ENCODE results near the gene ATP1A3.
"Not testable (repeated sequence)": the region's sequence is repeated elsewhere in the genome, so short reads cannot be mapped to it uniquely, and the experiment has no call there.

Gene ATP1A3

DNA sequence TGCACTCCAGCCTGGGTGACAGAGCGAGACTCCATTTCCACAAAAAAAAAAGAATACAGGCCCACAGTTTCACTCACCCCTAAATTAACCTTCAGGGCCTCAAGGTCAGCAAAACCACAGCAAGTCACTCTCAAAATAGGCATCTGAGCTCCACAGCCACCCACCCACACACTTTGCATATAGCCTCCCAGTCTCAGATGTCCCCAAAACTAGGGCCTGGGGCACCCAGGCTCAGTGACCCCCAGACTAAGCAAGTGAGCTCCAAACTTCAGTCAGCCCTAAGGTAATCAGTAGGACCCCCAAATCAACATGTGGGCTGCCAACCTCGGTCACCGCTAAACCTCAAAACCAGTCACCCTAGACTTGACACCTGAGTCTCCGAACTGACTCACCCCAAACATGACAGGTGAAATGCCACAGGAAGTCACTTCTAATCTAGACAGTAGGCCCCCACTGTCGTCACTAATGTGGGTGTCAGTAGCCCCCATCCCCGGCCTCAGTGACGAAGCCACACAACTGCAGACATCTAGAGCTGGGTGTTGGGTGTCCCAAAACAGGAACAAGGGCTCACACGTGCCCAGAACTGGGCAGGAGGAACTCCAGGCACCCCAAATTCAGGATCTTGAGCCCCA, 48.8 kb downstream of the ATP1A3 start:
- DNase-seq (ENCODE audit: low spot score) = peak; percentile 77

DNA sequence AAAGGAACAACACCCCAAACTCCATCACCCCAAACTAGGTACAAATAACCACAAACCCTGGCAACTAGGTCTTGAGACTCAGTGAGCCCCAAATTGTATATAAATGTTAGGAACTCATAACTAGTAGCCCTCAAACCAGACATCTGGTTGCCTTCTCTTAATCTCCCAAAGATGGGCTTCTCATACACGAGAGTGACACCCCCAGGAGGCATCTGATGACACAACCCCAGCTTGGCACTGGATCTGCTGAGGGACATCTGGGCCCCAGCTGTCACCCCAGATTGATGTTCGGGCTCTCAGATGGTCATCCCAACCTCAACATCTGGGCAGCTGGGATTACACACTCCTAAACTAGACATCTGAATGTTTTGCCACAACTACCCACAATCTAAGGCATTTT, 49.7 kb downstream of the ATP1A3 start:
- DNase-seq (ENCODE audit: low spot score) = no peak

DNA sequence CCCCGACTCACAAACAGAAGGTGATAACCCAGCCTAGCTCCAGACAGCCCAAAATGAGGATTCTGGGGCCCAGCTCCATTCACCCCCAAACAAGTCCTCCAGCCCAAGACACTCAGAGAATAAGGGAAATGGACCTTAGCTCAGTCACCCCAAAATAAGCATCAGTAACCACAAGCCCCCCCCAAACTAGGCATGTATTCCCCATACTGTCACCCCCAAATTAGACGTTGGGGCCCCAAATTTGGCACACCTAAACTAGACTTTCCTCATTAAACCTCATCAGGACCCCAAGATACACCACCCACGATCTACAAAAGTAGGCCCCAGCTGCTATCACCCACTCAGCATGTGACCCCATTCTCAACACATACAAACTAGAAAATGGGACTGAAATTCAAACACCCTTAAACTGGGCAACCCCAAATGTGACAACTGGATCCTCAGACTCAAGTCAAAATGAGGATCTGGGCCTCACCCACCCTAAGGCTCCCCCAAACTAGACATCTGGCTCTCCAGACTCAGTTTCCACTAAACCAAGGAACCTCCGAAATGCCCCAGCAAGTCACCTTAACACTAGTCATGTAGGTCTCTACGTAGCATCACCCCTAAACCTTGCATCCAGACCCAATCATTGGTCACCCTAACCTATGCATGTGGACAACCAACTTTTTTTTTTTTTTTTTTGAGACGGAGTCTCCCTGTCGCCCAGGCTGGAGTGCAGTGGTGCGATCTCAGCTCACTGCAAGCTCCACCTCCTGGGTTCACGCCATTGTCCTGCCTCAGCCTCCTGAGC, 52.4 kb downstream of the ATP1A3 start:
- DNase-seq (ENCODE audit: low spot score) = no peak

DNA sequence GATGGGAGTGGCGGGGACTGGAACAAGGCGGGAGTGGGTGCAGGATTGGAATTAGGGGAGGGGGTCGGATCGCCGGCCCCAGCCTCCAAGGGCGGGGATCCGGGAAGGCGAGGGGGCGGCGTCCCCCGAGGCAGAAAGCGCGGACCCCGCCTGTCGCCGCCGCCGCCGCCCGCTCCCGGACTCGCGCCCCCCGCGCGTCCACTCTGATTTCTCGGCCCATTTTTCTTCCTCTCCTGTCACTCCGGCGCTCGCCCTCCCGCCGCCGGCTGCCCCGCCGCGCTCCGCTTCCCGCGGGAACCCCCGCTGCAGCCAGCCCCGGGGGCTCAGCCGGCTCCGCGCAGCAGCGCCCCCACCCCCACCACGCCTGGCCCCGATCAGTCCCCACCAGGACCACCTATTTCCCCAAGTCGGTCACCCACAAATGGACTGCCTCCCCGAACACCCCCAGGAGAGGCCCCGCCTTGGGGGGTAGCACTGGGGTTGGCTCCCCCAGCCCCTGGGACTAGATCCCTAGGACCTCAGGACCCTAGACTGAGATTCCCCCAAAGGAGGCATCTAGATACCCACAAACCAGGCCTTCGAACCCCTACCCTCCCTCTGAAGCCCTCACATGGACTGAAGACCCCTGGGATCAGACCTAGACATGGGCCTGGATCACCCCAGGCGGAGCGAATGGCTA, 53.2 kb downstream of the ATP1A3 start:
- DNase-seq (ENCODE audit: low spot score) = no peak

DNA sequence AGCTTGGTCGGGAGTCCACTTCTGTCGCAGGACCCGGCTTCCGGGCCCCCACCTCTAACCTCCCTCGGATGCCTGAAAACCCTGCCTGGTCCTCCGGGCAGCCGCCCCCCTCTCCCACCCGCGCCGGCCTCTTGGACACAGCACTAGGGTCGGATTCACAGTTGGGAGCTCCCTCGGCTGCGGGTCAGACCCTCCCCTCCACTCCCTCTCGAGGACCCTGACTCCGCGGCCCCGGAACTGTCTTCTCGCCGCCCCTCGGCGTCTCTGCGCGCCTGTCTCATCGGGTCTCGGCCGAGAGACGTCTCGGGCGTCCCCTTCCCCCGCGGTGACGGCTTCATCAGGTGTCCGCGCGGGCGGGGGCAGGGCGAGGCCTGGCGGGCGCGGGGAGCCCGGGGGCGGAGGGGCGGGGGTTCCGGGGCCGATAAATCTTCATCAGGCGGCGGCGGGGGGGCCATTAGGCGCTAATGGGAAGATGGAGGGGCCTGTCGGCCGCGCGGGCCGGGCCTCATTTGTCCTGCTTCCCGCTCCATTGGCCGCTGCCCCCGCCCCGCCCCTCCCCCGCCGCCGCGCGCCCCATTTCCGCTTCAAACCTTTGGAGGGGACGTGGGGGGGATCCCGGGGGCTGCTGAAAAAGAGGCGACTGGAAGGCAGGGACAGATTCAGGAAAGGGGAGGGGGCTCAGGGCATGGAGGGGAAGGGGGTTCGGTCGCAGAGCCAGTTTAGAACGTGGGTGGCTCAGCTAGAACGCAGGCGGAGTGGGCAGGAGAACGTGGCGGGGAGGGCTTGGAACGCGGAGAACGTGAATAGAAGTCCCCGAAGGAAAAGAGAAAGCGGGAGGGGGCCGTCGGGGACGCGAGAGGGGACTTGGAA, 53.9 kb downstream of the ATP1A3 start:
- DNase-seq (ENCODE audit: low spot score) = no peak

DNA sequence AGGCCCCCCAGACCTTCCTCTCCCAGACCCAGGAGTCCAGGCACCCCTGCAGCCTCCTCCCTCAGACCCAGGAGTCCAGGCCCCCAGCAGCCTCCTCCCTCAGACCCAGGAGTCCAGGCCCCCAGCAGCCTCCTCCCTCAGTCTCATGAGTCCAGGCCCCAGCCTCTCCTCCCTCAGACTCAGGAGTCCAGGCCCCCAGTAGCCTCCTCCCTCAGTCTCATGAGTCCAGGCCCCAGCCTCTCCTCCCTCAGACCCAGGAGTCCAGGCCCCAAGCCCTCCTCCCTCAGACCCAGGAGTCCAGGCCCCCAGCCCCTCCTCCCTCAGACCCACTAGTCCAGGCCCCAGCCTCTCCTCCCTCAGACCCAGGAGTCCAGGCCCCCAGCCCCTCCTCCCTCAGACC, 54.8 kb downstream of the ATP1A3 start:
- DNase-seq (ENCODE audit: low spot score) = not testable (repeated sequence)

DNA sequence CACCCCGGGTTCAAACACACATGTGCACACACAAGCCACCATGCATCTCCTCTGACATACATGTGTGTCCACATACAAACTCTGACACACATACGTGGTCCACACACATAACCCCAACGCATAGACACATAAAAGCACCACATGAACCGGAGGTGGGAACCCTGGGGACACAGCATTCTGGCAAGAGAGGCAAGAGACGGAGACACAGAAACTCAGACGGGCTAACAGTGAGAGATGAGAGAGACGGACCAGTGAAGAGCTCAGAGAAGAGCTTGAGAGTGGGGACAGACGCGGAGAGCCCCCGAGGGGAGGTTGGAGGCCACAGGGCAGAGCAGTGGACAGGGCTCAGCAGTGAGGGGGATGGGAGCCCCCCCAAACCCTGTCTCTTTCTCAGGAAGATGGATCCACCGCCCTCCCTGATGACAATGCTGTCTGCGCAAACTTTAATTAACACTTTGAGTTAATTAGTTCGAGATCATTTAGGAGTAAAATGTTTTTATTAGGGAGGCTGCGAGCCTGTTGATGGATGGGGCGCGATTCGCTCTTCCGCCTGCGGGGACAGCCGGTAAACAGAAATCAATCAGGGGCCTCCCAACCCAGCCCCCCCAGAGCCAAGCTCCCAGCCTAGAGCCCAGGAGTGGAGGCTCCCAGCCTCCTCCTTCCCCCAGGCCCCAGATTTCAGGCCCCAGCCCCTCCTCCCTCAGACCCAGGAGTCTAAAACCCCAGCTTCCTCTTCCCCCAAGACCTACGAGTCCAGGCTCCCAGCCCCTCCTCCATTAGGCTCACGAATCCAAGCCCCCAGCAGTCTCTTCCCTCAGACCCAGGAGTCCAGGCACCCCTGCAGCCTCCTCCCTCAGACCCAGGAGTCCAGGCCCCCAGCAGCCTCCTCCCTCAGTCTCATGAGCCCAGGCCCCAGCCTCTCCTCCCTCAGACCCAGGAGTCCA, 56.2 kb downstream of the ATP1A3 start:
- no peak for DNase-seq (ENCODE audit: low spot score)

DNA sequence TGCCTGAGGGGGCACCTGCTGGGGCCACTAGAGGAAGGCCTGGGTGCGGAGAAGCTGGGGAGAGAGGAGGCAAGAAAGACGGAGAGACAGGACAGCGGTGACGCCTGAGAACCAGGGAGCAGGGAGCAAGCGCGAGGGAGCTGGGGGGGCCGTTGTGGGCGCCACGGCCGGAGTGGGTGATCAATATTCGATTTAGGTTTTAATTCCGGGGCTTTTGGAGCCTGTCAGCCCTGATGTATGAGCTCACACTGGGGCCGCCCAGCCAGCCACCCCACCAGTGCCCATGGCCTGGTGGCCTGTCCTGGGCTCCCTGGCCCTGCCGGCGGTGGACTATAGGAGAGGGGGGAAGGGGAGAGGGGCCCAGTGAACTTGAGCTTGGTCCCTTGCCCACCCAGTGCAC, 57.1 kb downstream of the ATP1A3 start:
- DNase-seq (ENCODE audit: low spot score) = no peak

DNA sequence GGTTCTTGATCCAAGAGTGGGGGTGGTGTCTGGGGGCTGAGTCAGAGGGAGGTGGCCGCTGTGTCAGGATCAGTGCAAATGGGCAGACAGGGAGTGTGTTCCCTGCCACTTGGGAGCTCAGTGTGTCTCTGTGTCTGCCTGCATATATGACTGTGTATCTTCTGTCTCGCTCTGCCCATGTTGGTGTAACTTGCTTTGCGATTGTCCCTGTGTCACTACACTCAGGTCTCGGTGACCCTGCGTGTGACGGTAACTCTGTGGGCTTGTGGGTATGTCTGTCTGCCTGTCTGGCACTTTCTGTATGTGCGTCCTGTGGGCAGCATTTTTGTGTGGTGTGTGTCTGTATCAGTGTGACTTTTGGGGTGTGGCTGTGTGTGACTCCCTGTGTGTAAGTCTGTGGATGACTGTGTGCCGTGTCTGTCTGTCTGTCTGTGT, 57.6 kb downstream of the ATP1A3 start:
- no peak for DNase-seq (ENCODE audit: low spot score)

DNA sequence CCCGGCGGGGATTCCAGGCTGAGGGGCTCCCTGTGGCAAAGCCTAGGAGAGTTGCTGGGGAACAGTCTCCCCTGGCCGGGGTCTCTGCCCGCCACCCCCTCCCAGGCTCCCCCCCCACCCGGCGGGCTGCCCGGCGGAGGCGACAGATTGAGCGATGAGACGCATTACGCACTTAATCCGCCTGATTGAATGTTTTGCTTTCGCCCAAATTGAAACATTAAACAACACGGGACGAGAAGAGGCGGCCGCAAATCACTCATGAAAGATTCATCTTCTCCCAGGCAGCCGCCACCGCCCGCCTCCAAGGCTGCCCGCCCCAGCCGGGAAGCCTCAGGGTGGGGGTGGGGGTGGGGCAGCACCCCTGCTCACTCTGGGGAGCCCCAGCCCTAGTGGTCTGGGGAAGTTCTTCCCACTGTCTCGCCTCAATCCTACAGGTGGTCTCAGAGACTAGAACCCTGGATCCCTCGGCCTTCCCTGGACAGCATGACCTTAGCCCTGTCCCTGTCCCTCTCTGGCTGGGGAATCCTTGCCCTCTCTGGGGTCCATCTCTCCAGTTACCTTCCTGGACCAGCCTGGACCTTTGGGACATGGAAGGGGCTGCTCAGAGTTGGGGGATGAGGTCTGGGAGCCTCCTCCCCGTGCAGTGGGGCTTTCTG, 58.1 kb downstream of the ATP1A3 start:
- no peak for DNase-seq (ENCODE audit: low spot score)

DNA sequence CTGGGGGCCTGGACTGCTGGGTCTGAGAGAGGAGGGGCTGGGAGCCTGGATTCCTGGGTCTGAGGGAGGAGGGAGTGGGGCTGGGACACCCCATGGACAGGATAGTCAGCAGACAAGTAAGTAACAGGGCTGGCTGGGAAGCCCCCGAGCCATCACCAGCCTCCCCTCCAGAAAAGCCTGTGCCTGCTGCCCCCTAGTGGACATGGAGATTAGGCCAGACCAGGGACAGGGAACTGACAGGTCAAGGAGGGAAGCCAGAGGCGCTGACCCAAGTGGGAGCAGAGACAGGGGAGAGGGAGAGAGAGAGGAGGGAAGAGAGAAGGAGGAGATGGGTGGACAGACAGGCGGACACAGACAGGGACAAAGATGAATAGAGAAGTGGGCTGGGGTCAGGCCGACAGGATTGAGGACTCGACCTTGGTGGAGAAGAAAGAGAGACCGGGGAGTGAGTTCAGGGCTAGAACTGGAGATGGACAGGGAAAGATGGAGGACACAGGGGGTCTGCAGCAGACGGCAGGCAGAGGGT, 59.1 kb downstream of the ATP1A3 start:
- DNase-seq (ENCODE audit: low spot score) = peak; percentile 71

DNA sequence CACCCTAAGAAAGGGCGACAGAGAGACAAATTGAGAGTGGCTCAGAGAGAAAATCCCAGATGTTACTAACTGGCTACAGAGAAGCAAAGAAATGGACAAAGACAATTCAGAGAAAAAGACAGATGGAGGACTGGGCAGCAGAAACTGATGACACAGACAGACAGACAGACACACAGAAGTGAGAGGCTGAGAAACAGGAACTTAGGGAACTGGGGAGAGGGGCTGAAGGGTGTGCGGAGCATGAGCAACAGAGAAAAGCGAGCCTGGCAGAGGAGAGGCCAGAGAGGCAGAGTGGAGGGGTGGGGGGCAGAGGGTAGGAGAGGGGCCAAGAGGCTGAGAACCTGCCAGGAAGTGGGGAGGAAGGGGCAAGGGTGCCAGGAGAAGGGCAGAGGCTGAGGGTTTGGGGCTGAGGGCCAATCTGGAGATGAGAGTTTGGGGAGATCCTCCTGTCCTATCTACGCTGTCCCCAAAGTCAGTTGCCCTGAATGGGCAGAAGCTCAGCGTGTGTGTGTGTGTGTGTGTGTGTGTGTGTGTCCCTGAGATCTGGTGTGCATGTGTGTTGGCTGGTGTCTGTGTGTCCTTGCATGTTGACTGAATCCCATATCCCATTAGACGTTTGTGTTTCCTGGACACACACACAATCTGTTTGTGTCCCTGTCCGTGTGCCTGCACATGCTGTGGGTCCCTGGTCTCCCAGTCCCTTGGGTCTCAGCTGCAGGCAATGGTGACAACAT, 60.2 kb downstream of the ATP1A3 start:
- DNase-seq (ENCODE audit: low spot score) = no peak

DNA sequence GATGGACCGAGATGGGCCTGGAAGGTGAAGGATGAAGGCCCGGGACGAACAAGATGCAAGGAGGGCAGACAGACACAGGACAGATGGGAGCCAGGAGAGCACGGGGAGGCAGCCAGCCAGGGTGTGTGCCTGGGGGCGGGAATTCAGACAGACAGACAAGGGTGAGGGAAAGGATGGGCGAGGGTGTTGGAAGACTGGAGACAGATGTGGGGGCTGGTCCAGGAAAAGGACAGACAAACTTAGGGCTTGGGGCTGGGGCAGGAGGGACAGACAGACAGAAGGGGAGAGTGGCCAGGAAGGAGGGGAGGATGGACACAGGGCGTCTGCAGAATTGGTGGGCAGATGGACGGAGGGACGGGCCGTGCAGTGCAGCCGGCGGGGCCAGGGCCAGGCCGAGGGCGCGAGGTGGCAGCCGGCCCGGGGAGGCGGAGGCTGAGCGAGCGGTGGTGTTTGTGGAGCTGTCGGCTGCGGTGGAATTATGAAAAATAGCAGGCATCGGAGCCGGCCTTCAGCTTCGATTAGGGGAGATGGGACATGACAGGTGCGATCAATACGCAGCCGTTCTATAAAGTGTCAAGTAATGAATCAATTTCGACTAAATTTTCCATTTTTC, 61.2 kb downstream of the ATP1A3 start:
- no peak for DNase-seq (ENCODE audit: low spot score)

DNA sequence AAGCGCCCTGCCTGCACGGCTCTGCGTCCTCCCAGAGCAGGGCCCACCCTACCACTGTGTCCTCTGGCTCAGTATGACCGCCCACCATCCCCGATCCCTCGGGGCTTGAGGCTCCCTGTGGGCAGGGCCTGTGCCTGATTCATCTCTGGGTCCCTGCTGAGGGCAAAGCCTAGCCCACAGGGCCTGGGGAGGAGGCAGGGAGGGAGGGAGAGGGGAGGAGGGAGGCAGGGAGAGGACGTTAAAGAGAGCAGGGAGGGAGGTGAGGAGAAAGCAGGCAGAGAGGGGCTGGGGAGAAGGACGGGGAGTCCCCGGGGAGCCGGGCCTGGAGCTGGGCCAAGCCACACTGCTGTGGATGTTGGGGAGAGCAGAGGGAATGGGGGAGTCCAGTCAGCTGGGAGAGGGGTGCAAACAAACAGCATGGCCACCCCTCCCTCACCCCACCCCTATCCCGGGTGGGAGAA, 61.7 kb downstream of the ATP1A3 start:
- no peak for DNase-seq (ENCODE audit: low spot score)

DNA sequence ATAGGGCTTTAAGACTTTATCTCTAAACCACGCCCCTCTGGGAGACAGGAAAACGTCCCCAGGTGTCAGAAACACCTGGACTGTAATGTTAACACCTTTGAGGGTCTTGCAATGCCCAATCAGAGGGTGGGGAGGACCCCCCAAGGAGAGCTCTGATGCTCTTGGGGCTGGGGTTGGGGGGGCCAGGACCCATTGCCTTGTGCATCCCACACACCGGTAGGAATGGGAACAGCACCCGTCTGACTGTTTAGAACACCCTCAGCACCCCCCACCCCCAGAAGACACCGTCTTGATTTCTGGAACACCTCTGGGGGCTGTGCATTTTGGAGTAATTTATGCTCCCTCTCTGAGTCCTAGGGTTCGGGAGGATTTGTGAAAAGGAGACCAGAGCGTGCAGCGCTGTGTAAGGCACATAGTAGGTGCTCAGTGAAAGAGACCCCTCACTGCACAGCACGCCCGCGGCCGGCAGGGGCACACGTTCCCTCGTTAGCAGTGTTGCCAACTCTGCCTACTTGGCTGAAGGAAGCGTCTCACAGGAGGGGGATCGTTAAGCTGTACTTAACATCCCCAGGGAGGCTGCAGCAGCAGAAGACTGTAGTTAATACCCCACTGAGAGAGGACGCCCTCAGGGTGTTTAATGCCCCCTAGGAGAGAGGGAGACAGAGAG, 63.0 kb downstream of the ATP1A3 start:
- DNase-seq (ENCODE audit: low spot score) = no peak

DNA sequence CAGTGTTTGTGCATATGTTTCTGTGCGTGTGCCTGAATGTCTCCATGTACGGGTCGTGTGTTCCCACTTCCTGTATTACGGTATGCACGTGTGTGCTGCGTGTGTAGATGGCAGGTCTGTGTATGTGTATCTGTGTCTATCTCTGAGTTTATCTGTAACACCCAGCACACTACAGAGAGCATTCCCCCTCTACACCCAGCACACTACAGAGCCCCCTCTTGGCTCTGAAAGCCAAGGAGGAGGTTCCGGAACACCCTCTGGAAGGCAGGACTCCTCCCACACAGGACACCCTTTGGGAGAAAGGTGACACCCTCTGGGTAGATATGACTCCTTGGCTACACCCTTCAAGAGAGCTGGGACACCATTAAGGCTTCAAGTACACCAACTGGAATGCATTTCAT, 63.7 kb downstream of the ATP1A3 start:
- no peak for DNase-seq (ENCODE audit: low spot score)

DNA sequence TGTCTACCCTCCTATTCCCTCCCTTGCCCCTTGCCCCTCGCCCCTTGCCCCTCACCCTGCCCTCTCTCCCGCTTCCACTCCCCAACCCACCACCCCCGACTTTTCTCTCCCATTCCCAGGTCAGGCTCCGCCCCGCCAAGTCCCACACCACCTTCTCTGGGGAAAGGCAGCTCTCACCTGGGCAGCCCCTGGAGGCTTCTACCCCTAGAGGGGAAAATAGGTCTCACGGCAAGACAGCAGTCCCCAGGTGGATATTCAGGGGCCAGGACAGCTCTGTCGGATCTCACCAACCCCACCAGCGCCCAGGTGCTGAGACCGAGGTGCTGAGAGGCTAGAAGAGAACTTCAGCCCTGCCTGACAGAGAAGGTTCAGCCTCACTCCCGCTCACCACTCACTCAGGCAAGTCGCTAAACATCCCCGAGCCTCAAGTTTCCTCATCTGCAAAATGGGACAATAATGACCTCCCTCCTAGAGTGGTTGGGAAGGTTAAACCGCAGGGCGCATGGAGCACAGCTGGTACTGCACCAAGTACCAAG, 64.4 kb downstream of the ATP1A3 start:
- no peak for DNase-seq (ENCODE audit: low spot score)
